Measurements from ENCODE around the gene CD247.

Gene CD247

DNA sequence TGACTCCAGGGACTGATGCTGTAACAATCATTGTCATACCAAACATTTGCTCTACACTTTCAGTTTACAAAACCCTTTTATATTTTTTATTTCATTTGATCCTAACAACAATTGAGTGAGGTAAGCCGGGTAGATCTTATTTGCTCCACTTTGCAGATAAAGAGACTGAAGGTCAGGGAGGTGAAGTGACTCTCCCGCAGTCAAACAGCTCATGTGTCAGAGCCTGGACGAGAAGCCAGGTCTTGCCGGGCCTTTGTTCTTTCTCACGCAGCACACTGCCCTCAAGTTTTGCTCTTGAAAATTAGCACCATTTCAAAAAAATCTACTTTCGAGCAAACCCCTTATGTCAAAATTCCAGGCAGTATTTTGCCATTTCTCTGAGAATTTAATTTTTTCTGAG, 65.2 kb downstream of the CD247 start:
- FAIRE-seq (no peak), DNase-seq (ENCODE audit: insufficient read length, low spot score) (no peak)
- no peak for TF ChIP-seq POU2F2 (IDR thresholded peaks at IDR 0.05; ENCODE audit: low read depth, low read length)
- no peak for TF ChIP-seq PAX5 (IDR thresholded peaks at IDR 0.05; ENCODE audit: insufficient read depth, low read length, severe bottlenecking)
- no peak for TF ChIP-seq SPI1 (IDR thresholded peaks at IDR 0.05; ENCODE audit: low read depth, low read length)
- TF ChIP-seq POLR2AphosphoS5 (IDR thresholded peaks at IDR 0.05; ENCODE audit: low read depth, low read length) = no peak
- no peak for TF ChIP-seq TAF1 (IDR thresholded peaks at IDR 0.05; ENCODE audit: low read depth, low read length)
- TF ChIP-seq POLR2A (IDR thresholded peaks at IDR 0.05; ENCODE audit: low read depth, low read length) = no peak

DNA sequence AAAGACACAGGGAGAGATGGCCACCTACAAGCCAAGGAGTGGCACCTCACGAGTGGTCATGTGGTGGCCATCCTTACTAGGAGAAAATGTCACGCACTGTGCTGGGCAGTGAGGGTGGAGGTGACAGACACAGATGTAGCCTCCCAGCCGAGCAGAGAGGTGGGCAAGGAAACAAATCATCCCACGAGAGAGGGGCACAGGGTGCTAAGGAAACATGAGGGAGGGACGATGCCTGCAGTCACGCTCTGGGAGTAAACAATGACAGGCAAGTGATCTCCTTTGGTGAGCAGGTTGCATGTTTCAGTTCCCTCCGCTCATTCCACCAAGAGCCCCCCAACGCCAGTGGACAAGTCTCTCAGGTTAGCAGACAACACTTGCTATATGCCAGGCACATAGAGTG, 65.8 kb downstream of the CD247 start:
- FAIRE-seq = peak; percentile 28
- no peak for DNase-seq (ENCODE audit: insufficient read length, low spot score)
- TF ChIP-seq POLR2A (IDR thresholded peaks at IDR 0.05; ENCODE audit: low read depth, low read length) = no peak
- no peak for TF ChIP-seq PAX5 (IDR thresholded peaks at IDR 0.05; ENCODE audit: insufficient read depth, low read length, severe bottlenecking)
- TF ChIP-seq POU2F2 (IDR thresholded peaks at IDR 0.05; ENCODE audit: low read depth, low read length) = no peak
- TF ChIP-seq POLR2AphosphoS5 (IDR thresholded peaks at IDR 0.05; ENCODE audit: low read depth, low read length) = no peak
- TF ChIP-seq SPI1 (IDR thresholded peaks at IDR 0.05; ENCODE audit: low read depth, low read length) = 0 out of 2 replicates have a peak, but pooled peaks have one; percentile 14
- no peak for TF ChIP-seq TAF1 (IDR thresholded peaks at IDR 0.05; ENCODE audit: low read depth, low read length)

DNA sequence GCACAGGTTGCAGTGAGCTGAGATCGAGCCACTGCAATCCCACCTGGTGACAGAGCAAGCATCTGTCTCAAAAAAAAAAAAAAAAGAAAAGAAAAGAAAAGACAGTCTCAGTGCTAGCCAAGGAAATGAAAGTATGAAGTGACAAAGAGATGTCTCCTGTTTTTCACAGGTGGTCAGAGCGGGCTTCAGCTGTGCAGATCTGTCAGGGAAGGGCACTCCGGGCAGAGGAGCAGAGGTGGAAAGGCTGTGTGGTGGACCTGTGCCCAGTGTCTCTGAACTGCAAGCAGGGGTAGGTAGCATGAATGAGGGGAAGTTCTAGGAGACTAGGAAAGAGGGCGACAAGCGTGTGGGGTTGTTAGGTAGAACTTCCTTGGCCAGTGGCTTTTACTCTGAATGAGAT, 67.5 kb downstream of the CD247 start:
- FAIRE-seq (no peak), DNase-seq (ENCODE audit: insufficient read length, low spot score) (no peak)
- no peak for TF ChIP-seq POLR2AphosphoS5 (IDR thresholded peaks at IDR 0.05; ENCODE audit: low read depth, low read length)
- TF ChIP-seq POU2F2 (IDR thresholded peaks at IDR 0.05; ENCODE audit: low read depth, low read length) = no peak
- TF ChIP-seq TAF1 (IDR thresholded peaks at IDR 0.05; ENCODE audit: low read depth, low read length) = no peak
- no peak for TF ChIP-seq PAX5 (IDR thresholded peaks at IDR 0.05; ENCODE audit: insufficient read depth, low read length, severe bottlenecking)
- no peak for TF ChIP-seq SPI1 (IDR thresholded peaks at IDR 0.05; ENCODE audit: low read depth, low read length)
- no peak for TF ChIP-seq POLR2A (IDR thresholded peaks at IDR 0.05; ENCODE audit: low read depth, low read length)

DNA sequence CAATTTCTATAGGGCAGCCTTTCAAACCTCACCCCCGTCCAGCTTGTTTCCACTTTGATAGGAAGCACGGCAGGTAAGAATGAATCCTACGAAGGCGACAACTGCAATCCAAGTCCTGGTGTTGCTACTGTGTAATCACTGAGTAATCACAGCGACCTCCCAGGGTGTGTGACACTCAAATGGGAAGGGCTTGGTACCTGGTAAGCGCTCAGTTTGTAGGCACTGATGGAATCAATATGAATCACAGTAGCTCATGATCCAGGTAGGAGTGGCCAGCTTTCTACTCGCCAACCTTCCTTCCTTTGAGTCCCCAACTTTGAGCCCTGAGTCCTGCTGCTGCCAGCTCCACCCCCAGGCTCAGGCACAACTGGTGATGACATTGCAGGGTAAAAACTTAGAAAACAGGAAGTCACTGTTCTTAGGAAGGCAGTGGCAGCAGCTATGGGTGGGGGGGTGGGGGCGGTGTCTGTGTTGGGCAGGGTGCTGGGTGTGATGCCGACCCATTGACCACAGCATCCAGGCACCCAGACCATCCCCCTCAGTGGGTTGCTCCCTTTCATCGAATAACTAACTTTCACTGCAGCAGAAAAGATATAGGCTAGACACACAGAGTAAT, 70.7 kb downstream of the CD247 start:
- no peak for TF ChIP-seq PAX5 (IDR thresholded peaks at IDR 0.05; ENCODE audit: insufficient read depth, low read length, severe bottlenecking)
- no peak for TF ChIP-seq POLR2A (IDR thresholded peaks at IDR 0.05; ENCODE audit: low read depth, low read length)
- no peak for TF ChIP-seq POLR2AphosphoS5 (IDR thresholded peaks at IDR 0.05; ENCODE audit: low read depth, low read length)
- TF ChIP-seq SPI1 (IDR thresholded peaks at IDR 0.05; ENCODE audit: low read depth, low read length) = peak; percentile 78
- TF ChIP-seq TAF1 (IDR thresholded peaks at IDR 0.05; ENCODE audit: low read depth, low read length) = no peak
- TF ChIP-seq POU2F2 (IDR thresholded peaks at IDR 0.05; ENCODE audit: low read depth, low read length) = no peak
- peak; percentile 47 for FAIRE-seq
- DNase-seq (ENCODE audit: insufficient read length, low spot score) = no peak

DNA sequence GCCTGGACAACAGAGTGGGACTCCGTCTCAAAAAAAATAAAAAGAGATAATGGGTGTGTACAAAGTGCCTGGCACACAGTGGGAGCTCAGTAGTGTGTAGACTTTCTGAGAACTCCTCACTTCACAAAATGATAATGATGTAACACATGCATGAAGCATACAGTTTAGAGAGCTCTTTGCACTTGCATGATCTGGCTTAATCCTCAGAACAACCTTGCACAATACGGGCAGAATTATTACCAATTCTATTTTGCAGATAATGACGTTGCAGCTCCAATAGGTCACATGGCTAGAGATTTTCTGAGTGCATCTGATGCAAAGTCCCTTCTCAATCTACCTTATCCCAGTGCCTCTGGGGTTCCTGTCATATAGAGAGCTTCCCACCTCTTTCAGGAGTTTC, 71.4 kb downstream of the CD247 start:
- no peak for TF ChIP-seq POLR2AphosphoS5 (IDR thresholded peaks at IDR 0.05; ENCODE audit: low read depth, low read length)
- no peak for TF ChIP-seq POLR2A (IDR thresholded peaks at IDR 0.05; ENCODE audit: low read depth, low read length)
- no peak for TF ChIP-seq TAF1 (IDR thresholded peaks at IDR 0.05; ENCODE audit: low read depth, low read length)
- no peak for TF ChIP-seq POU2F2 (IDR thresholded peaks at IDR 0.05; ENCODE audit: low read depth, low read length)
- TF ChIP-seq PAX5 (IDR thresholded peaks at IDR 0.05; ENCODE audit: insufficient read depth, low read length, severe bottlenecking) = no peak
- no peak for TF ChIP-seq SPI1 (IDR thresholded peaks at IDR 0.05; ENCODE audit: low read depth, low read length)
- DNase-seq (ENCODE audit: insufficient read length, low spot score) = no peak
- no peak for FAIRE-seq

DNA sequence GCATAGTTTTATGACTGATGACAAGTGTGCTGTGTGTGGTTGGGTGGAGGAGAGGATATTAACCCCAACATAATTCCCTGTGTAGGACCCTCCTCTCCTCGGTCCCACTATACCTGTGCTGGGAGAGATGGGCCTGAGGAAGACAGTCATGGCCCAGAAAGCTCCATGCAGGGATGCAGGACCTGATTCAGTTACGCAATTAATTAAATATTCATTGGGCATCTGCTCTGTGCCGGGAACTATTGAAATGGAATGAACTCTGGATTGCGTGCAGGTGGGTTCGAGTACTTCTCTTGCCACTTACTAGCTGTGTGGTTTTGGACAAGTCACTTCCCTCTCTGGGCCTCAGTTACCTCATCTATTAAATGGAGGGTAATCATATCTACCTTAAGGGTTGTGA, 74.6 kb downstream of the CD247 start:
- no peak for FAIRE-seq
- TF ChIP-seq POLR2AphosphoS5 (IDR thresholded peaks at IDR 0.05; ENCODE audit: low read depth, low read length) (no peak), POLR2A (IDR thresholded peaks at IDR 0.05; ENCODE audit: low read depth, low read length) (no peak), POU2F2 (IDR thresholded peaks at IDR 0.05; ENCODE audit: low read depth, low read length) (no peak), TAF1 (IDR thresholded peaks at IDR 0.05; ENCODE audit: low read depth, low read length) (no peak), SPI1 (IDR thresholded peaks at IDR 0.05; ENCODE audit: low read depth, low read length) (no peak), PAX5 (IDR thresholded peaks at IDR 0.05; ENCODE audit: insufficient read depth, low read length, severe bottlenecking) (no peak)
- no peak for DNase-seq (ENCODE audit: insufficient read length, low spot score)

DNA sequence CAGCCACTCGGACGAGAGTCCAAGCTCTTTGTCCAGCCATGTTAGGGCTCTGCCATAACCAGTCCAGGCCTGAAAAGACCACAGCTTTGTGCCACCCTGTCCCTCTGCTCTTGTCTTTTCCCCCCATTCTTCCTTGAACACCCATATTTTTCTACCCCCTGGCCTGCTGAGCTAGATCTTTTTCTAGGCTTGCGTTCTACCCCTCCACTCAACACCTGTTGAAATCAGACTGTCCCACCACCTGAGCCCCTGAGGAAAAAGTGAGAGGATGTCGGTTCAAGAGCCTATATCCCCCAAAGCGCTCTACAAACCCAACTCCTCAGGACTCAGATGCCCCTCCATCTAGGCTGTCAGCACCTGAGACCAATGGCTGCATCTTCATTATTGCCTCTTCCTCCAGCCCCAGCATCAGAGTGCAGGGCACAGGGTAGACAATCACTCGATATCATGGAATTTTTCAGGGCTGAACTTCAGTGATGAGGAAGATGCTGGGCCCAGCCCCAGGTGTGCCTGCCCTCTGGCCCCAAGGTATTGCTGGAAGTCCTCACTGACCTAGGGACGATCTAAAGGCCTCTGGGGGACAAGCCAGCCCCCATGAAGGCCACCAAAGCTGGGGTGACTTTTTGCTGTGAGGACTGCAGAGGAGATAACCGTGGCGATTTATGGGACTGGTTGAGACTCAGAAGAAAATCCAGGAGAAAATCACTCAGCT, 75.3 kb downstream of the CD247 start:
- FAIRE-seq (no peak), DNase-seq (ENCODE audit: insufficient read length, low spot score) (no peak)
- TF ChIP-seq SPI1 (IDR thresholded peaks at IDR 0.05; ENCODE audit: low read depth, low read length) (no peak), POLR2AphosphoS5 (IDR thresholded peaks at IDR 0.05; ENCODE audit: low read depth, low read length) (no peak), POLR2A (IDR thresholded peaks at IDR 0.05; ENCODE audit: low read depth, low read length) (no peak), PAX5 (IDR thresholded peaks at IDR 0.05; ENCODE audit: insufficient read depth, low read length, severe bottlenecking) (no peak), TAF1 (IDR thresholded peaks at IDR 0.05; ENCODE audit: low read depth, low read length) (no peak), POU2F2 (IDR thresholded peaks at IDR 0.05; ENCODE audit: low read depth, low read length) (no peak)

DNA sequence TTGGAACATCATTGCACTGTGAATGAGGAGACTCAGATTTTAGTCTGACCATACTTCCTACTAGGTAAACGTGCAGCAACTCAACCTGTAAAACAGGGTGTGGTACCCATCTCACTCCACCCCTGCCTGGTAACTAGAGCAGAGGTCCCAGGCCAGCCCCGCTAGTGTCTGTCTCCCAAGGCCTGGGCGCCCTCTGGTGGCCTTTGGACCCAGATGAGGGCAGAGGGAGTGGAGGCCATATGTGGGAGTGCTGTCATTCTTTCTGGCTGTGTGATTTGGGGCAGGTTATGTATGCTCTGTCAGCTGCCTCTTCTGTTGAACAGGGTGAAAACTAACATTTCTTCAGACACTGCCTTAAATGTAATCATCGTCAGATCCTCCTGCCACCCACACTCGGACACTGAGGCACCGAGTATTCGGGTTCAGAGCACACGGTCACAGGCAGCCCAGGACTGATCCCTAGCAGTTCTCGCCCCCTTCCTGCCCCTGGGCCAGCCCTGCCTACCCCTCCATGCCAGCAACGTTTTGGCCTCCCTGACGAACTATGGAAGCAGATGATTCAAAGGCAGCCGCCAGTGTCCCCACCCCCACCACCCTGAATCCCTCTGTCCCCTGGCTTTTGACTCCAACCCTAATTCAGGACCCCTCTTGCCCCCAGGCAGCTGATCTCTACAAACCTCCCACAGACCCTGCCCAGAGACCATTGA, 76.0 kb downstream of the CD247 start:
- FAIRE-seq (peak; percentile 89), DNase-seq (ENCODE audit: insufficient read length, low spot score) (peak; percentile 86)
- no peak for TF ChIP-seq TAF1 (IDR thresholded peaks at IDR 0.05; ENCODE audit: low read depth, low read length)
- no peak for TF ChIP-seq POLR2A (IDR thresholded peaks at IDR 0.05; ENCODE audit: low read depth, low read length)
- TF ChIP-seq SPI1 (IDR thresholded peaks at IDR 0.05; ENCODE audit: low read depth, low read length) = no peak
- TF ChIP-seq POLR2AphosphoS5 (IDR thresholded peaks at IDR 0.05; ENCODE audit: low read depth, low read length) = no peak
- TF ChIP-seq POU2F2 (IDR thresholded peaks at IDR 0.05; ENCODE audit: low read depth, low read length) = no peak
- TF ChIP-seq PAX5 (IDR thresholded peaks at IDR 0.05; ENCODE audit: insufficient read depth, low read length, severe bottlenecking) = no peak

DNA sequence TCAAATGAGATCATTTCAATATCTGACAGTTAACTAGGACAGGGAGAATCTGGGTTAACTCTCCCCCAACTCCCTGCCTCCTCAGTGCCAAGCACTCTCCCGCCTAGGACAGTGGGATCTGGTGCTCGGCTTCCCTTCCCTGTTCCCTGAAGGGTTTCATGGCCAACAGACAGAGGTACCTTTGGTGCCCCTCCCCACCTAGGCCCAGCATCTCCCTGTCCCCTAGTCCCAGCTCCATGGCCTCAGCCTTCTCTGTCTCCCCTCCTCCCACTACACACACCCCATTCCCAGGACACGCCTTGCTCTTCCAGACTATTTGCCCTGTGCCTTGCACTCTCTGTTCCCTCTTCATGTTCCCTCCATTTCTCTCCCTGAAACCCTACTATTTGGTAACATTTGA, 77.1 kb downstream of the CD247 start:
- TF ChIP-seq PAX5 (IDR thresholded peaks at IDR 0.05; ENCODE audit: insufficient read depth, low read length, severe bottlenecking) = no peak
- TF ChIP-seq TAF1 (IDR thresholded peaks at IDR 0.05; ENCODE audit: low read depth, low read length) = no peak
- FAIRE-seq (no peak), DNase-seq (ENCODE audit: insufficient read length, low spot score) (no peak)

All from GM12891 (cell line).